Measurements from ENCODE around the gene ZNF575.
A peak's percentile ranks its signal among the peaks of the same experiment; 100 is the strongest.

The ZNF575 gene

GRCh38 chr19:43575156-43575950 lies 42.4 kb downstream of the ZNF575 start, which contains the start of the genes PINLYP and XRCC1:
Gene PINLYP, plus strand, starts transcription at chr19:43575801. Its CDS starts 1,391 bp downstream, at chr19:43577192.
Gene XRCC1, minus strand, starts transcription at chr19:43575527. Its CDS starts 69 bp downstream, at chr19:43575458.
- DNase-seq: peak; percentile 84

GRCh38 chr19:43575955-43576878 lies 43.2 kb downstream of the ZNF575 start:
- no peak for DNase-seq

- DNase-seq: no peak
These were observed 45.8 kb downstream of the ZNF575 start for GRCh38 chr19:43578787-43579186.

GRCh38 chr19:43581467-43581866 lies 48.5 kb downstream of the ZNF575 start:
- DNase-seq: no peak

GRCh38 chr19:43582495-43582894 lies 49.5 kb downstream of the ZNF575 start:
- no peak for DNase-seq

GRCh38 chr19:43584484-43584883 lies 51.5 kb downstream of the ZNF575 start:
- DNase-seq: no peak

All from GOT3 (cell line).